Activated naive CD8-positive, alpha-beta T cell treated with anti-CD3 and anti-CD28 coated beads, Interleukin-2, amount 50 U/mL, for 24 hours (primary cell): ENCODE results near the gene RPL38.
A peak's percentile ranks its signal among the peaks of the same experiment; 100 is the strongest.

Source experiments
- ATAC-seq: fragments of 150-1000 bp; cut with Tn5 transposase; one replicate; pipeline ENCODE4 v1.10.0; 2021
- DNase-seq: peaks from one replicate; pipeline ENCODE4 v3.0.0; 2021
- H3K27ac Mint-ChIP-seq: one replicate; pipeline ENCODE4 v1.8.0; 2021; ENCODE audit warnings: mild to moderate bottlenecking, mixed read lengths
- H3K27me3 Mint-ChIP-seq: one replicate; pipeline ENCODE4 v1.8.0; 2021; ENCODE audit warnings: mixed read lengths
- H3K36me3 Mint-ChIP-seq: one replicate; pipeline ENCODE4 v1.8.0; 2021; ENCODE audit warnings: low read depth, mixed read lengths
- H3K4me1 Mint-ChIP-seq: one replicate; pipeline ENCODE4 v1.8.0; 2021; ENCODE audit warnings: mixed read lengths
- H3K4me3 Mint-ChIP-seq: one replicate; pipeline ENCODE4 v1.8.0; 2021; ENCODE audit warnings: mild to moderate bottlenecking, moderate library complexity, mixed read lengths
- H3K9me3 Mint-ChIP-seq: one replicate; pipeline ENCODE4 v1.8.0; 2021; ENCODE audit warnings: mixed read lengths

The RPL38 gene

DNA sequence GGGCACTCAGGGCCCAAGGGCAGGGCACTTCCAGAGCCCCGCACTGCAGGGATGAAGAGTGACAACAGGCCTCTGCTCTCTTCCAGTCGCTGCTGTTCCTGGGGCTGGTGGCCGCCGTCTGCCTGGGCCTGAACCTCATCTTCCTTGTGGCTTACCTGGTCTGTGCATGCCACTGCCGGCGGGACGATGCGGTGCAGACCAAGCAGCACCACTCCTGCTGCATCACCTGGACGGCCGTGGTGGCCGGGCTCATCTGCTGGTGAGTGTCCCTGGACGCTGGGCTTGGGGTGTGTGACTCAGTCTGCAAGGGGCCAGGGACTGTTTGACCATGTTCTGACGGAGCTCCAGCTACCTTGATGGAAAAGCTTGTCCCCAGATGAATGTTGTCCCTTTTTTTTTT is 18.9 kb downstream of the RPL38 start:
- Mint-ChIP-seq H3K27ac (no peak overlapping the region), H3K27me3 (no peaks in the 10 kb centered on the region), H3K9me3 (no peaks in the 10 kb centered on the region), H3K36me3 (peaks cover 10% of the 10 kb centered on the region), H3K4me1 (no peaks in the 10 kb centered on the region), H3K4me3 (no peak overlapping the region)
- DNase-seq = no peak
- no peak for ATAC-seq

DNA sequence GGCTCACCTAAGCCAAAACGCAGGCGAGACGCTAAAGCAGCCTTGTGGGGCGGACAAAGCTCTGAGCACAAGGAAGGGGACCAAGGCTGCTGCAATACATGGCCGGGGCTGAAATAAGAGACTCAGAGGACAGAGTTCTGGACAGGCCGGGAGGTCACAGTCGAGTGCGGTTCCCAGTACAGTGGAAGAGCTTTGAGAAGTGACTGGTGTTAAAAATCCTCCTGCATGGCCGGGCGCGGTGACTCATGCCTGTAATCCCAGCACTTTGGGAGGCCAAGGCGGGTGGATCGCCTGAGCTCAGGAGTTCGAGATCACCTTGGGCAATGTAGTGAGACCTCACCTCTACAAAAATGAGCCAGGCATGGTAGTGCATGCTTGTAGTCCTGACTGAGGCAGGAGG is 20.4 kb downstream of the RPL38 start:
- no peak for DNase-seq
- H3K27ac Mint-ChIP-seq = no peak overlapping the region
- no peaks in the 10 kb centered on the region for H3K4me1 Mint-ChIP-seq
- ATAC-seq = no peak
- H3K9me3 Mint-ChIP-seq = no peaks in the 10 kb centered on the region
- H3K4me3 Mint-ChIP-seq = no peak overlapping the region
- H3K27me3 Mint-ChIP-seq = no peaks in the 10 kb centered on the region
- peaks cover 10% of the 10 kb centered on the region for H3K36me3 Mint-ChIP-seq

DNA sequence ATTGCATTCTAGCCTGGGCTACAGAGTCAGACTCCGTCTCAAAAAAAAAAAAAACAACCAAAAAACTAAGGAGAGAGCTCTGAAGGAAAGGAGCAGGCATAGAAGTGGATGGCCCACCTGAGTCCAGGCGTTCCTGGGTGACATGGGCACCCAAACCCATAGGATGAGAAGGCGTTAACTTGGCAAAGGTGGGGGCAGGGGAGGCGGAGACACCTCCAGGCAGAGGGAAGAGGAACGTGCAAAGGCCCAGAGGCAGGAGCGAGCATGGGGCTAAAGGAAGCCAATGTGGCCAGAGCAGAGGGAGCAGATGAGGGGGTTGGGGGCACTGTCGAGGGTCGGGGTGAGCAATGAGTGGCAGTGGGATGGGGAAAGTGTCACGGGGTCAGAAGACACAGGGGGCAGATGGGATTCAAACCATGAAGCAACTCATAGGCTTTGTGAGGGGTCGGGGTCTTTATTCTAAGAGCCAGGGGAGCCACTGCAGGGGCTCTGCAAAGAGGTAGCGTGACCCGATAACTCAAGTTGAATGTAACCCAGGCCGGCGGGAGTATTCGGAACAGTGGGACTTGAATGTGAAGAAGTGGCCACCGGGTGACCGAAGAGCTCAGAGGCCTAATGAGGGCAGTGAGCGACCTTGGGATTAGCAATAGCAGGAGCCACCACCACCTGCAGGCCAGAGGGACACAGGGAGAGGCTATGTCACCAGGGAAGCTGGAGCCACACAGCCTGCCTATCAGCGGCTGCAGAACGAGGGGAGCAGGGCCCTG is 21.7 kb downstream of the RPL38 start:
- DNase-seq = no peak
- Mint-ChIP-seq H3K4me1 (no peaks in the 10 kb centered on the region), H3K9me3 (no peaks in the 10 kb centered on the region), H3K36me3 (peaks cover 4% of the 10 kb centered on the region), H3K4me3 (no peak overlapping the region), H3K27me3 (no peaks in the 10 kb centered on the region), H3K27ac (no peak overlapping the region)
- ATAC-seq = no peak

DNA sequence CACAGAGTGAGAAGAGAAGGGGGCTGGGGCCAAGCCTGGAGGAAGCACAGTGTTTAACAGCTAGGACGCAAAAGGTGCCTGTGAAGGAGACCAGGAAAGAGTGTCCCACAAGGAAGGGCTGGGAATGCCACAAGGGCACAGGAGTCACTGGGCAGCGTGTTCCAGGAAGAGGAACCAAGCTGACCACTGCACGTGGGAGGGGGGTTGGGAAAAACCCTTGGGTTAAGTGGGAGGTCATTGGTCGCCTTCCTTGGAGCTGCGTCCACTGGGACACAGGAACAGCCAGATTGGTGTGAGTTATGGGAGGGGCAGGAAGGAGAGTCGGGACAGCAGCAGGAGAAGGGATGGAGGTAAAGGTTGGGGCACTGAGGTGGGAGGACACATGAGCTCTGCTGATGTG is 22.8 kb downstream of the RPL38 start:
- no peaks in the 10 kb centered on the region for H3K9me3 Mint-ChIP-seq
- H3K27me3 Mint-ChIP-seq = no peaks in the 10 kb centered on the region
- no peak for DNase-seq
- ATAC-seq = no peak
- H3K36me3 Mint-ChIP-seq = peaks cover 5% of the 10 kb centered on the region
- no peak overlapping the region for H3K4me3 Mint-ChIP-seq
- H3K4me1 Mint-ChIP-seq = no peaks in the 10 kb centered on the region
- H3K27ac Mint-ChIP-seq = no peak overlapping the region

DNA sequence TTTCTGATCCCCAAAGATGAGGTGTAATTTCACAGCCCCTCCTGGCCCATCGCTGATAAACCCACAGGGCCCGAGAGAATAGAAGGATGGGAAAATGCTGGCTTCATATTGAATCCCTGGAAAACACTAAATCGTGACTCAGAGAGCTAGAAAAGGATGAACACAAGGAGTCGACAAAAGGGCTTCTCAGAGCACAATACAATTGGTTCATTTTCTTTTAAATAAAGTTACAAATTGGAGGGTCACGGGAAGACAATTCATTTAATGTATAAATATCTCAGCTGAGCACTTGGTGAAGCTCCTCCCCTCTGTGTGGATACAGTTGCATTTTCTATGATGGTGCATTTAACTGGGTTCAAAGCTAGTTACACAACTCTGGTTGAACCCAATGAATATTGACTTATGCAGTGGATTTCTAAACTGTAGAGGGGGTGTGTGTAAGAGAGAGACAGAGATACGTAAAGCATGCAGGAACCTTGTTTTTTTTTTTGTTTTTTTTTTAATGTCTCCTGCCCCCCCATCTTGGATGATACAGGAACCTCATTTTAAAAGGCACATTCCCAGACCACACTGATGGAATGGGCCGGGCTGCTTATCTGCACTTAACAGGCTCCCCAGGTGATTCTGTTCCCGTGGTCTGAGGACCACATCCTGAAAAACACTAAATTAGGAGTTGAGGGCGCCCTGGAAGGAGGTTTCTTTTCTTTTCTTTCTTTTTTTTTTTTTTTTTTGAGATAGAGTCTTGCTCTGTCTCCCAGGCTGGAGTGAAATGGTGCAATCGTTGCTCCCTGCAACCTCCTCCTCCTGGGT is 24.0 kb downstream of the RPL38 start:
- H3K4me1 Mint-ChIP-seq = no peaks in the 10 kb centered on the region
- H3K4me3 Mint-ChIP-seq = no peak overlapping the region
- DNase-seq = no peak
- no peak overlapping the region for H3K27ac Mint-ChIP-seq
- peaks cover 5% of the 10 kb centered on the region for H3K36me3 Mint-ChIP-seq
- ATAC-seq = no peak
- H3K9me3 Mint-ChIP-seq = no peaks in the 10 kb centered on the region
- no peaks in the 10 kb centered on the region for H3K27me3 Mint-ChIP-seq

DNA sequence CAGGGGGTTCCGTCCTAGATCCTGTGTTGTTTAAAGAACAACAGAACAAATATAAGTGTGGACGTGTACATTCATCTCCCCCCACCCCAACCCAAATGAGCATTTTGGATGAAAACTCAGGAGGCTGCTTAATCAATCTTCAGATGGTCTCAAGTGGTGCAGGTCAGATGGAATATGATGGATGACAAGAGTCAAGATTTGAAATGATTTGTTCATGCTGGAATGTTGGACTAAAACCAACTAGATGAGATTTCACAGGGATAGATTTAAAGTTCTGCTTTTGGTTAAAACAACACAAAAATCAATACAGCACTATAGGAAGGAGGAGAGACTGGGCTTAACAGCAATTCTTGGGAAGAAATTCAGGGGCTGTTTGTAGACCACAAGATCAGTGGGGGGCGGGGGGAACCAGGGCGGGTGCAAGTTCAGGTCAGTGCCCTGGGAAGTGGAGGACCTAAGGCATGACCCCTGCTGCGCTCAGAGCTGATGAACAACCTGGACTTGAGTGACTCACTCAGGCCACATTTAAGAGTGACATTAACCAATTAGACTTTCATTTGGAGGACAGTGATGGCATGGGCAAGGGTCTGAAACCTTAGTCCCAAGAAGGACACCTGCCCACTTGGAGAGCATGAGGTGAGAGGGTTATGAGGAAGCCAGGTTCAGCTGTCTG is 25.0 kb downstream of the RPL38 start:
- Mint-ChIP-seq H3K4me1 (no peaks in the 10 kb centered on the region), H3K27ac (no peak overlapping the region), H3K4me3 (no peak overlapping the region), H3K36me3 (peaks cover 5% of the 10 kb centered on the region), H3K9me3 (no peaks in the 10 kb centered on the region), H3K27me3 (no peaks in the 10 kb centered on the region)
- ATAC-seq = no peak
- DNase-seq = no peak

DNA sequence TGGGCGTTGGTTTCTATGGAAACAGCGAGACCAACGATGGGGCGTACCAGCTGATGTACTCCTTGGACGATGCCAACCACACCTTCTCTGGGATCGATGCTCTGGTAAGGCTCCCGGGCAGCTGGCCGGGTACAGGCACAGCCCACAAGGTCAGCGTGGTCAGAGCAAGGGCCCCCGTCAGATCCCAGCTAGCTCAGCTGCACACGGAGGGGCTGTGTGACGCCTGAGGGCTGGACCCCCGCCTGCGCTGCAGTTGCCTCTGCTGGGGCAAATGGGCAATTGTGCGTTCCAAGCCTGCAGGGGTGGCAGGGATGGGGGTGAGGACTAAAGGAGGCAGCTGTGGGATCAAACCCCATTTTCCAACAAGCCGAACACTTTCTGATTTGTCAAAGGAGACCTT is 27.4 kb downstream of the RPL38 start:
- ATAC-seq (no peak), DNase-seq (no peak)
- no peaks in the 10 kb centered on the region for H3K27me3 Mint-ChIP-seq
- H3K36me3 Mint-ChIP-seq = peaks cover 5% of the 10 kb centered on the region
- no peak overlapping the region for H3K4me3 Mint-ChIP-seq
- no peak overlapping the region for H3K27ac Mint-ChIP-seq
- H3K4me1 Mint-ChIP-seq = no peaks in the 10 kb centered on the region
- H3K9me3 Mint-ChIP-seq = no peaks in the 10 kb centered on the region

DNA sequence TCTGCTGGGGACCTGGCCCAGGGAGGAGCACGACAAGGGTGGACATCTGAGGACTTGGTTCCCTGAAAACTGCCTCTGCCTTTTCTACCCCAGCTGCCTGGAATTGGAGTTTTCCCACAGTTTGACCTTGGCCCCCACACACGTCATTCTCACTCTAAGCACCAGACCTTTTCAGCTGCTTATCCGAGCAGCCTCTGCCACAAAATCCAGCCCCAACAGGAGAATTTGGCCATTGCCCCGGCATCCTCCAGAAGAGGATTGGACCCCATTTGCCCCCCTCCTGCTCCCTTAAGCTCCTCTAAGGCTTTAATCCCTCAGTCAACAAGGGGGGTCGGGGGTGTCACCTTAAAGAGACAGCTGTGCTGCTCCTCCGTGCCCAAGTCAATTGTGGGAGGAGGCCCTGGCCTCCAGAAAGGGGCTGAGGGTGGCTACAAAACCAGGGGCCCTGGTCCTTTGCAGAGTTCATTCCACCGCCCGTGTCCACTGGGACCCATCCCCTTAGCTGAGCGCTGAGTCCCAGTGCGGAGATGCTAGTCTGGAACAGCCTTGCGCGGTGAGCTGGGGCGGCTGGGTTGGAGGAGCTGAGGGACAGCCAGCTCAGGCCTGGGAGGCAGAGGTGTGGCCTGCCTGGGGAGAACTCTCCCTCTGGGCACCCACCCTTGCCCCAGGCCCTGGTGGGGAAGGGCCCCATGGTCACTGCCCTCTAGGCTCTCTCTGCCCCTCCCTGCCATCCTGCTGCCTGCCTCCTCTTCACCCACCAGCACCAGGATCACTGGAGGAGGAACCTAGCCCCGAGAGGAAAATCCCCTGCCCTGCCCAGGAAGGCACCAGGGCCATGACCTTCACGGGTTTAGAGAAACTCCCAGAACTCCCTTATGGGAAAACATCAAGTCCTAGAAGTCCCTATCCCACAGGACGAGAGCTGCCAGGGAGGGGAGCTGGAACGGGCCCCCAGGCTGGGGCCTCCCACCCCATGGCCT is 28.7 kb downstream of the RPL38 start:
- Mint-ChIP-seq H3K36me3 (peaks cover 2% of the 10 kb centered on the region), H3K27me3 (no peaks in the 10 kb centered on the region), H3K9me3 (no peaks in the 10 kb centered on the region), H3K27ac (no peak overlapping the region), H3K4me1 (no peaks in the 10 kb centered on the region), H3K4me3 (no peak overlapping the region)
- no peak for DNase-seq
- ATAC-seq = peak; percentile 20

DNA sequence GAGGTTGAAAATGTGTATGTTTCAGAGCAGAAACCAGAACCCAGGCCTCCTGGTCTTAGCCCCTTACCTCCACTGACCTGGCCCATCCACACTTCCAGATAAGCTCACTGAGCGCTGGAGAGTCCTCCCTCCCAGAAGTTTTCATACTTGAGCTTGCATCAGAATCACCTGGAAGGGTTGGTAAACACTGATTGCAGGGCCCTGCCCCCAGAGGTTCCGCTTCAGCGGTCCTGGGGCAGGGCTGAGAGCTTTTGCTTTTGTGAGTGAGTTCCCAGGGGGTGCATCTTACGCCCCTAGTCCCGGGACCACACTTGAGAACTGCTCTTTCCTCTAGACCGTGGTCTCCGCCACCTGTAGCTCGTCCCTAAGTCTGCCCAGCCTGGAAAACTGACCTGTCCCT is 30.5 kb downstream of the RPL38 start:
- Mint-ChIP-seq H3K27ac (no peak overlapping the region), H3K36me3 (peaks cover 2% of the 10 kb centered on the region), H3K4me1 (no peaks in the 10 kb centered on the region), H3K4me3 (no peak overlapping the region), H3K27me3 (no peaks in the 10 kb centered on the region), H3K9me3 (no peaks in the 10 kb centered on the region)
- no peak for DNase-seq
- ATAC-seq = no peak

DNA sequence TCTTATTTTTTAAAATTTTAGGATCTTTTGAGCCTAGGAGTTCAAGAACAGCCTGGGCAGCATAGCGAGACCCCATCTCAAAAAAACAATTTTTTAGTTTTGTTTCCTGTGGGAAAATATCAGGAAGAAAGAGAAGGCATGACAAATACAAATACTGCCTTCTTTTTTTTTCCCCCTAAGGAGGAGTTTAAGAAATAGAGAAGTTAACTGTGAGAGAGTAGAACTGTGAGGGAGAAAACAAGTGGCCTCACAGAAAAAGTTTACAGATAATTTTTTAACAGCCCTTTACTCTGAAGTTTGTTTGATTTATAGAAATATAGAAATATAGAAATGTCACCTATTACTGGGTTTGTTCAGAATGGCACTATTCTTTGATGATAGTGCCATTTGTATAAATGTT is 31.0 kb downstream of the RPL38 start:
- no peaks in the 10 kb centered on the region for H3K9me3 Mint-ChIP-seq
- H3K4me1 Mint-ChIP-seq = no peaks in the 10 kb centered on the region
- peaks cover 2% of the 10 kb centered on the region for H3K36me3 Mint-ChIP-seq
- no peak for DNase-seq
- H3K4me3 Mint-ChIP-seq = no peak overlapping the region
- no peak for ATAC-seq
- H3K27ac Mint-ChIP-seq = no peak overlapping the region
- H3K27me3 Mint-ChIP-seq = no peaks in the 10 kb centered on the region

DNA sequence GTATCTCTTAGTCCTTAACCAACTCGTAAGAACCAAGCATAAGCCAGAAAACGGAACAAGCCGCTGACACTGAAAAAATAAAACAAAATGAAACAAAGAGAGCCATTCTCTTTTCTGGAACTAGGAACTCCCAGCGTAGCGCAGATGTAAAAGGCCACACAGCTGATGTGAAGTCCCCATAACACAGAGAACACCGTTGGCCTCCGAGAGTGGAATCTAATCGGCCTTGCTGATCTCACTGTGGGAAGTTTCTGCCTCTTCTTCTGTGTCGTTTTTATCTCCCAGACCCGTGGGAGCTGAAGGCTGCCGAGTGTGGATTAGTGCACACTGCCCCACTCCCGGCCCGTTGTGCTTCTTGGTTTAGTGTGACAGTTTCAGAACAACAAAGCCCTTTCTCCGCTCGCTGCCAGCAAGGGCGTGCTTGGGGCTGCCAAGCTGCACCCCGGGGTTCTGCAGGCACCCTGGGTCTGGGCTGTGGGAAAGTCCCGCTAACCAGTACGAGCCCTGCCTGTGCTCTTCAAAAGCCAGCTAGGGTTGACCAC is 31.6 kb downstream of the RPL38 start:
- H3K4me3 Mint-ChIP-seq = no peak overlapping the region

DNA sequence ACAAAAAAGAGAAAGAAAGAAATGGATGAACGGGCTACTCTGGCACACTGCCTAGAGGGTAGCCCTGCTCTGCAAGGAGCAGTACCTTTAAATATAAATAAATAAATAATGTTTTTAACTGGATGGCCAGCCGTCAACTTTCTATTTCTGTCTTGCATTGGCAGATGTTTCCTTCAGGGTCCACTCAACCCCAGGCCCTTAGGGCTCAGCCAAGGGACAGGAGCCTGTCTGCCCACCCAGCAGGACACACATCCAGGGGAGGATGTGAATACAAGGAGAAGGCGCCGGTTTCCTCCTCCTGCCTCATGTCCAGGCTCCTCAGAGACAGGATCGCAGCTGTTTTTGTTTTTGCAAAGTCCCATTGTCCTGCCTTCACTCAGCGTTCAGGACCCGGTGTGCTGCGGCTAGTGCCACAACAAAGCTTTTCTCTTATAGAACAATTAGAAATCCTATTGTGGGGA is 32.5 kb downstream of the RPL38 start:
- no peaks in the 10 kb centered on the region for H3K4me1 Mint-ChIP-seq
- H3K27ac Mint-ChIP-seq = no peak overlapping the region
- no peak overlapping the region for H3K4me3 Mint-ChIP-seq
- H3K36me3 Mint-ChIP-seq = no peaks in the 10 kb centered on the region
- no peaks in the 10 kb centered on the region for H3K27me3 Mint-ChIP-seq
- ATAC-seq (no peak), DNase-seq (no peak)
- no peaks in the 10 kb centered on the region for H3K9me3 Mint-ChIP-seq

More for the DNA sequence above, 31.6 kb downstream of the RPL38 start:
- H3K9me3 Mint-ChIP-seq = no peaks in the 10 kb centered on the region
- DNase-seq (no peak), ATAC-seq (no peak)
- H3K4me1 Mint-ChIP-seq = no peaks in the 10 kb centered on the region
- peaks cover 2% of the 10 kb centered on the region for H3K36me3 Mint-ChIP-seq
- H3K27ac Mint-ChIP-seq = no peak overlapping the region
- no peaks in the 10 kb centered on the region for H3K27me3 Mint-ChIP-seq

DNA sequence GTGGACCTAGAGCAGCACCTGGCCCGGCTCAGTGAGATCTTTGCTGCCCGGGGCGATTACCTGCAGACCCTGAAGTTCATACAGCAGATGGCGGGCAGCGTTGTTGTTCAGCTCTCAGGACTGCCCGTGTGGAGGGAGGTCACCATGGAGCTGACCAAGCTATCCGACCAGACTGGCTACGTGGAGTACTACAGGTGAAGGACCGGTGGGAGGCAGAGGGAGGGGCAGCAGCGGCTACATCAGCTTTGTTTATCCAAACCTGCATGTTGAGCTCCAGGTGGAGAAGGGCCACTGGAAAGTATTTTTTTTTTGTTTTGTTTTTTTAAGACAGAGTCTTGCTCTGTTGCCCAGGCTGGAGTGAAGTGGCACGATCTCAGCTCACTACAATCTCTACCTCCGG is 33.8 kb downstream of the RPL38 start:
- Mint-ChIP-seq H3K4me3 (no peak overlapping the region), H3K27me3 (no peaks in the 10 kb centered on the region), H3K4me1 (no peaks in the 10 kb centered on the region), H3K27ac (no peak overlapping the region), H3K36me3 (no peaks in the 10 kb centered on the region), H3K9me3 (no peaks in the 10 kb centered on the region)
- DNase-seq (no peak), ATAC-seq (no peak)

DNA sequence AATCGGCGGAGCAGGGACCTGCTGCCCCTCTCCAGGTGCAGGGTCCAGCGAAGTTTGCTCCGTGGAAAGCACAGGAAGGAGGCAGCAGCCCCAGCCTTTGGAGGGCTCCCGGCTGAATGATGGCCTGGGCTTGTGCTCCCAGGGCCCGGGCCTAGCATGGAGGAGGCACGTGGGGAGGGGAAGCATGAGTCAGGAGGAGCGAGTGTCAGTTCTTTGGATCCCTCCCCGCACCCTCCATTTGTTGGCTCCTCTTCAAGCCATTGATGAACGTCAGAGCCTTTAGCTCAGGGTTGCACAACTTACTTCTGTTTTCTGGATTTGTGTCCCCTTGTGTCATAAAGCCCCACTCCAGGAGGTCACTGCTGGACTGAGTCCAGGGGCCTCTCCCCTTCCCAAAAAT is 35.7 kb downstream of the RPL38 start:
- no peaks in the 10 kb centered on the region for H3K36me3 Mint-ChIP-seq
- no peak overlapping the region for H3K27ac Mint-ChIP-seq
- no peak for DNase-seq
- no peaks in the 10 kb centered on the region for H3K27me3 Mint-ChIP-seq
- no peak for ATAC-seq
- no peak overlapping the region for H3K4me3 Mint-ChIP-seq
- H3K9me3 Mint-ChIP-seq = no peaks in the 10 kb centered on the region
- no peaks in the 10 kb centered on the region for H3K4me1 Mint-ChIP-seq
